GM18526 (cell line): ENCODE data around the gene TCOF1.

ENCODE experiments used
- POLR2A ChIP-seq: IDR thresholded peaks from 3 replicates; pipeline ENCODE4 v1.6.1; 2011; ENCODE audit not compliant: insufficient read length; ENCODE audit errors: extremely low read depth

The TCOF1 gene

DNA sequence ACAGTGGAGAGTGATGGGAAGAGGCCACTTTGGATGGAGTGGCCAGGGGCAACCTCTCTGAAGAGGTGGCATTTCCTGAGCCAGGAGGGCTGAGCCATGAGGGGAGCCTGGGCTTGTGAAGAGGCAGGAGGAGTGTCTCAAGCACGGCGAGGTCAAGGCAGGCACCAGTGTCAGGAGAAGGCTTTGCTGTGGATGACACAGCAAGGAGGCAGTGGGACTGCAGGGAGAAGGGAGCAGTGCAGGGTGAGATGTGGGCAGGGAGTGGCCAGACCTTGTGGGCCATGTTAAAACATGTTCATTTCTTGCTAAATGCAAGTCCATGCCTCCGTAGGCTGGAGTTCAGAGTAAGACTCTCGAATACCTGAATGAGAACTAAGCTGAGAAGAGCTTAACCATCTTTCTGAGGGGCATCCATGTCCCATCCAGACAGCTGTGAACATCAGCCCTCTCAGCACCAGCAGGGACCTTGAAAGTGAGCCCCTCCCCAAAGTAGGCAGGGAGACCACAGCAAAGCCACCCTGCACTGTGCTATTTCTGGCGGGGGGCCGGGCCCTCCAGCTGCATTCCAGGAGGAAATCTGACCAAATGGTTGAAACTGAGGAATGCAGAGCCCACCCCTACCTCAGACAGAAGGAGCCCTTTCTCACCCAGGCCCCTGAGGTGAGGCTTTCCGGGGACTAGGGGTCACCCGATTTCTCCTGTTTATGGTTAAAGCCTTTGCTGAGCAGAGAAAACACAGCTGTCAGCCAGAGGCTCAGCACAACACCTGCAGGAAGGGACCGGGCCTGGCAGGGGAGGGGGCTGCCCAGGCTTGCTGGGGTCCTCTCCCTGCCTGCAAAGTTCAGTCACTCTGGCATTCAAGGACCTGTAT, 38.6 kb upstream of the TCOF1 start:
- TF ChIP-seq POLR2A, result no peak

DNA sequence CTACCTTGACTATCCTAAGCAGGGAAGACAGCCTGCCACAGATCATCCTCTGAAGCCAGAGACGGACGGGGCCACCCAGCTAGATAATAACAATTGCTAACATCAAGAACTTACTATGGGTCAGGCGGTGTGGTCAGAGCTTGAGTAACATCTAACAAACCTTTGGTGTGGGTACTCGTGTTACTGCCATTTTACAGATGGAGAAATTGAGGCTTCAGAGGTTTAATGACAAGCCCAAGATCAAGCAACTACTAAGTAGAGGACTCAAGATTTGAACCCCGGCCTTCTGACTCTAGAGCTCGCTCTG, 38.1 kb upstream of the TCOF1 start:
- no peak for TF ChIP-seq POLR2A

DNA sequence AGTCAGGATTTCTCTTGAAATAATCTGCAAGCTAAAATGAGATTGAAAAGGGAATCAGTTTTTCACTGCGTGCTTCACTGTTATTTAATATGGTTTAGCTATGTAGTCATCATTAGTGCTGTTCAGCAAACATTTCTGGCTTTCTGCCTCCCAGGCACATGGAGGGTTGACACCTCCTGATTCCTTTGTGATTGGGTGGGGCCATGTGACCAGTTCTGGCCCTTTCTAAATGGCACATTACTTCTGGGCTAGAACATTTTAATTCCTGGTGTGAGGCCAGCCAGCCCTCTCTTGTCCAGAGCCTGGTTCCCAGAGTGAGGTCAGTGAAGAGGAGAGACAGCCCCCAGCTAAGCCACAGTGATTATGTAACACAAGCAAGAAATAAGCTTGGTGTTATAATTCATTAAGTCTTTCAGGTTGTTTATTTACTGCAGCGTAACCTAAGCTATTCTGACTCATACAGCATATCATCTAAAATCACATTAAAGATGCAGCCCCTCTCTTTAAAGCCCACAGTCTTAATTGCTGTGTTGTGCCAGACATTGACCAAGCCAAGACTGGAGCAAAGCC, 37.4 kb upstream of the TCOF1 start:
- no peak for TF ChIP-seq POLR2A

DNA sequence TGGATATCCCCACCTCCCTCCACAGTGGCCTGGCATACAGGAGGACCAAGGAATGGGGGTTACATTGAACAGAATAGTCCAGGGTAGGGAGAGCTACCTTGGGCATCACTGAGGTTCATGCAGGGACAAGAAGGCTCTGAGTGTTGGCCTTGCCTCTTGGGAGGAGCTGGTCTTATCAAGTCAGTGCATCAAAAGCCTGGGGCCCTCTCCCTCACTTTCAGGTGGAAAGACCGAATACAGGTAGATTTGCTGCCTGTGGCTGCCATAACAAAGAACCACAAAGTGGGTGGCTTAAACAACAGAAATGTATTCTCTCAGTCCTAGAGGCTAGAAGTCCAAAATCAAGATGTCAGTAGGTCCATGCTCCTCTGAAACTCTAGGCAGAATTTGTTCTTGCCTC, 36.3 kb upstream of the TCOF1 start:
- TF ChIP-seq POLR2A, result no peak

DNA sequence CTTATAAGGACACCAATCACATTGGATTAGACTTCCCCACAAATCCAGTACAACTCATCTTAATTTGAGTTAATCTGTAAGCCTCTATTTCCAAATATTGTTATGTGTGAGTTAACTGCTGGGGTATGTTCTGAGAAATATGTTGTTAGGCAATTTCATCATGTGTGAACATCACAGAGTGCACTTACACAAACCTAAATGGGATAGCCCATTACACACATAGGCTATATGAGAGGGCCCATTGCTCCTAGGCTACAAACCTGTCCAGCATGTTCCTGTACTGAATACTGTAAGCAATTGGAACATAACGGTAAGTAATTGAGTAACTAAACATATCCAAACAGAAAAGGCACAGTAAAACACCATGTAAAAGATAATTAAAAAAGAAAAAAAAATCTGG, 35.7 kb upstream of the TCOF1 start:
- TF ChIP-seq POLR2A, result no peak

DNA sequence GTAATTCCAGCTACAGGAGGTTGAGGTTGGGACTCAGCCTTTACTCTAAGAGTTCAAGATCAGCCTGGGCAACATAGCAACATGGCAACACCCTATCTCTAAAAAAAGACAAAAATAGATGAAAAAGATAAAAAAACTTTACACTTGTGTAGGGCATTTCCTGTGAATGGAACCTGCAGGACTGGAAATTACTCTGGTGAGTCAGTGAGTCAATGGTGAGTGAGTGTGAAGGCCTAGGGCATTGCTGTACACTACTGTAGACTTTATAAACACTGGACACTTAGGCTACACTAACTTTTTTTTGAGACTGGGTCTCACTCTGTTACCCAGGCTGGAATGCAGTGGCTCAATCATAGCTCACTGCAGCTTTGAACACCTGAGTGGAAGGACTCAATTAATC, 35.3 kb upstream of the TCOF1 start:
- no peak for TF ChIP-seq POLR2A

DNA sequence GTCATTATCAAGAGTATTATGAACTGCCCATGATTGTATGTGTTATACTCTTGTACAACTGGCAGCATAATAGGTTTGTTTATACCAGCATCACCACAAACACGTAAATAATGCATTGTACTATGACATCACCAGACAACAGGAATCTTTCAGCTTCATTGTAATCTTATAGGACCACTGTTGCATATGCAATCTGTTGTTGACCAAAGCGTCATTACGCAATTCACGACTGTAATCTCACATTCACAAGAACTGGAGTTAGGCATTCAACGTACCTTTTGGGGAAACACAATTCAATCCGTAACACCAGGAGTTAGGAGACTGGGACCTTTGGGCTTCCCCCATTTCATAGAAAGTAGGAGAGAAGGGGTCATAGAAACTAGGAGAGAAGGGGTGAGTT, 34.4 kb upstream of the TCOF1 start:
- TF ChIP-seq POLR2A, result no peak

DNA sequence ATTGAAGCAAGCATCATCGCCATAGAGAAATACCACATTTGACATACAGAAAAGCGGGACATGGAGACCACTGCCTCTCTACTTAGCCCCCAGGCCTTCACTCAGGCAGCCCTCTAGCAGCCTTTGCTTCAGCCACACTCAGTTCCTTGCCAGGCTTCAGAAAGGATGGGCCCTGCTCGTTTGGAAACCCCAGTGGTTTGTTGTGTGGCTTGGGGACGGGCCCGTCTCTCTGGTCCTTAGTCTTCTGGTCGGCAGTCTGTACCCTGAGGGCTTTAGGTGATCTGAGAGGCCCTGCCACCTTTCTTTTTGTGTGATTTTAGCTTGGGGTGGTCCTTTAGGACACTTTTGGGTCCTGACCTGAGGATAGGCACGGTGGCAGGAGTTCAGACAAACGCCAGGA, 33.7 kb upstream of the TCOF1 start:
- TF ChIP-seq POLR2A, result no peak

DNA sequence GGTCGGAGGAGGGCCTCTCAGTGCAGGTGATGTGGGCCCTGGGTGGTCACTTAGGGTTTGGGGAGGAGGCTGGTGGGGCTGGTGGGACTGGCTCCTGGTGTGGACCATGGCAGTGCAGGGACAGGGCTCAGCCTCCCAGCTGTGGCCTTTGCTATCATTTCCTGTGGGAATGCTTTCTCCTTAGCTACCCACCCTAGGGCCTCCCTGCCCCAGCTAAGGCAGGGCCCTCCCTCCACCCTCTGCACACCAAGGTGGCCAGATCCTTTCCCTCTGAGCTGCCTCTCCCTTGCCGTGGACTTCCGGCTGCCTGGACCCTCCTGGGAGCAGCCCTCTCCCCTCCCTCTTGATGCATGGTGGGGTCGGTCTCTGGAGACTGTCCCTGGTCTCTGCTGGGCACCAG, 32.1 kb upstream of the TCOF1 start:
- TF ChIP-seq POLR2A, result no peak

DNA sequence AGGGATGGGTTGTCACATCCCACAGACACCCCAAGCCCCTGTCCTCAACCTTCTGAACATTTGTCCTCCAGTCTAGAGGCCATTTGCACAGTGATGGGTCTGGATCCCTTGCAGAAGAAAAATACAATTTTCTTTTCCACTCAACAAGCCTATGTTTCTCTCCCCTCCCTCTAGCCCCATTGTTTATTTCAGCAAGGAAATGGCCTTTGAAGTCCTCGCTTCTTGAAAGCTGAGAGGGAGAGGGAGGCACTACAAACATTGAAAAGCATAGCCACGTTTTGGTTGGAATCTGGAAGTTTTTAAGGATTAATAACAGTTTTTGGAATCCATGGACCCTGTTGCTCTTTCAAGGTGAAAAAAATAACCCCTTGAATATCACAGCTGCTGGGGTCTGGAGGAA, 30.8 kb upstream of the TCOF1 start:
- TF ChIP-seq POLR2A, result no peak

DNA sequence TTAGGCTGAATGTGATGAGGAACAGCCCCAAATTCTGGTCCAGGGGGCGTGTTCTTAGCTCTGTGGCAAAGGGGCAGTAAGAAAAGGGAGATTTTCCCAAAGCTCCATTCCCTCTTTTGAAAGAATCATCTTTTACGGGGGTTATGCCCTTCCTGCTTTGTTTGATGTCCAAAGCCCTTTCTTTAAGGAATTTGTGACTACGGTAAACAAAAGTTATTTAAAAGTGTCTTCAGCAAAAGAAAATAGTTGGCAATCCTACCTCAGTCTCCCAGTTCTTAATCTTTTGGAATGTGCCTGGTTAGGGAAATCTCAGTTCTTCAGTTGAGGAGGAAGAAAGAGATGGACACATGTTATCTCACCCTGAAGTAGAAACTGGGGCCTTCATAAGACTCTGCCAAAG, 30.4 kb upstream of the TCOF1 start:
- TF ChIP-seq POLR2A, result no peak

DNA sequence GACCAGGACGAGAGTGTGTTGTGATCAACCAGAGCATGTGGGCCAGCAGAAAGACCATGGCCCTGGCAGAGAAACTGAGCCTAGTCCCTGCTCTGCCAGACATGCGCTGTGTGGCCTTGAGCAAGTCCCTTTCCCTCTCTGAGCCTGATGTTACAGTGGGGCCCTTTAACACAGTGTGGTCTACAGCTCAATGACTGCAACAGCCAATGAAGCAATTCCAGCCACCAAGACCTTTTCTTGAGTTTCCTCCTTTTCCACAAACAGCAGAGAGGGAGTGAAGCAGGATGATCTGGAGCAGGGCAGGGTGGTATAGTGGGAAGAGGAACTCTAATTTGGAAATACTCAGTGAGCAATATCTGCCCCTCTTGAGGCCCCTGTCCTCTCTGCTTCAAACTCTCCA, 29.0 kb upstream of the TCOF1 start:
- no peak for TF ChIP-seq POLR2A

DNA sequence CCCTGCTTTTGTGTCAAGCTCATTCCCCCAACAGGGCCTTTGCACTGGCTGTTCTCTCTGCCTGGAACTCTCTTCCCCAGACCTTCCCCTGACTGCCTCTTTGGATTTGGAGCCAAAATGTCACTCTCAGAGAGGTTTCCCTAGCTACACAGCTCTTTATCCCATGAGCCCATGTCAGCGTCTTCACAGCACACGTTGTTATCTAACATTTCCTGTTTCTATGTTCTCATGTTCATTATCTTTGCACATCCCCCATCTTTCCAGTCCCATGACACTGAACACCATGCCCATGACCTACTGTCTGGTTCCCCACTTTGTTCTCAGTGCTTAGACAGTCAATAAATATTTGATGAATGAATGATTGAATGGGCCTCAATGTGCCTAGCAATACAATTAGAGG, 28.5 kb upstream of the TCOF1 start:
- no peak for TF ChIP-seq POLR2A

DNA sequence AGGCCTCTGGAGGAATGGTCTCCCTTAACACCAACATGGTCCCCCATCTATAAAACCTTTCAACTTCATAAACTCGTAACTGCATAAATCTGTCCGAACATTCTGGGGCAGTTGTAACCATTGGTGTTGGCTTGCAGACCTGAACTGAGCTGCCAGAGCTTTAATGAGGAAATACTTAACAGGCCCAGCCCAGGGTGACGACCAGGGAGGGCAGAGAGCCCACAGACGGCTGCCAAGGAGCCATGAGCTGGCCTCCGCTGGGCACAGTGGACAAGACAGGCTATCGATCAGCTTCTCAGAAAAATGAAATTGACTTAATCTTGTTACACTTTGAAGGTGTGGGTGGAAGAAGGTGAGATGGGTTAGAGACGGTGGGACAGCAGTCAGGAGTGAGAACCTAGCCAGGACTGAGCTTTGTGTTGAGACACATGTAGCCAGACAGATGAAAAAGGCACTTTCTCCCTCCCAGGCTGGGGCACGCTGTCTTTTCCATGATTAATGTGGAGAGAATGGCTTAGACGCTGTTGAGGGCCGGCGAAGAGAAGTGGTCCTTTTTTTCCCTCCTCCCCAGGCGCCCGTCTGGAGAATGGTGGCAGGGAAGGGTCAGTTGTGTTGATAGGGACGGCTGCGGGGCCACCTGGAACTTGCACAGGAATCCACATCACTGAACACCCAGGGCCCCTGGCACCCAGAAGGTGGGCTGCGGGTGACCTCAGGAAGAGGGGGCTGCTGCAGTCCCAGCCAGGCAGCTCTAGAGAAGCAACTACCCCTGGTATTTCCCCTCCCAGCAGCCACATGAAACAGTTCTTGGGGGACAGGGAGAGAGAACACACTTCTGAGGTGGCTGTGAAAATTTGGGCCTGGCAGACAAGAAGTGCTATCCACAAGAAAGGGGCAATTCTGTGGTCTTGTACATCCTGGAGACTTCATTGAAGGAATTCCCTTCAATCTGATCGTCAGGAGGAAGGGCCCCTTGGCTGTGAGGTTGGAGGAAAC, 27.3 kb upstream of the TCOF1 start:
- no peak for TF ChIP-seq POLR2A

DNA sequence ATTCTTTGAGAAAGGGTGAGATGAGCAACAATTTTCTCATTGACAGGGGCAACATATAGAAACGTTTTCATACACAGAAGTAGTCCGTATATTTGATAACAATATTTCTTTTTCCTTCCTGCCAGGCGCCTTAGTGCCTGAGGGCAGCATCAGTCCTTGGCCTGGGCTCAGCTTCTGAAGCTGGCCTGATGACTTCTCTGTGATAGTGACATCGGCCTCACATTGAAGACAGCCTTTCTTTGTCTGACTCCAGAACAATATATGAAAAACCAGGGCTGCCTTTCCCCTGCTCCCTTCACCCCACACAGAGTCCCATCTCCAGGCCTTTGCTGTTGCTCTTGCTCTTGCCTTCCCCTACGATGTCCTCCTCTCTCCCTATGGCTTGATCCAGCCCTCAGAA, 24.1 kb upstream of the TCOF1 start:
- no peak for TF ChIP-seq POLR2A

DNA sequence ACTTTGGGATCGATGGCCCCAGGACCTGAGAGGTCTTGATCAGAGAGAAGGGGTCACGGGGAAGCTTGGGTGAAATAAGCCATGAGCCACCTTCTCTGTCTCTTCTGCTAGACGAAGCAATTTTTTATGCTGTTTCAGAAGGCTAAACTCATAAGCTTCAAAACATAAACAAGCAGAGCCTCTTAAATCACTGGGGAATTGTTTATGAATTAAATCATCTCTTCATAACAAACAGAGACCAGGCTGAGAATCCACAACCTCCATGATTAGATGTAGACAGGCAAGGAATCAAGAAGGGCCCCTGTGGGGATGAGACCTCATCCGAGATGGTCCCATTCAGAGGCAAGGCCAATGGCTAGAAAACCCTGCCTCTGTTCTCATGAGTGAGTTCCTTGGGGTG, 21.7 kb upstream of the TCOF1 start:
- no peak for TF ChIP-seq POLR2A

DNA sequence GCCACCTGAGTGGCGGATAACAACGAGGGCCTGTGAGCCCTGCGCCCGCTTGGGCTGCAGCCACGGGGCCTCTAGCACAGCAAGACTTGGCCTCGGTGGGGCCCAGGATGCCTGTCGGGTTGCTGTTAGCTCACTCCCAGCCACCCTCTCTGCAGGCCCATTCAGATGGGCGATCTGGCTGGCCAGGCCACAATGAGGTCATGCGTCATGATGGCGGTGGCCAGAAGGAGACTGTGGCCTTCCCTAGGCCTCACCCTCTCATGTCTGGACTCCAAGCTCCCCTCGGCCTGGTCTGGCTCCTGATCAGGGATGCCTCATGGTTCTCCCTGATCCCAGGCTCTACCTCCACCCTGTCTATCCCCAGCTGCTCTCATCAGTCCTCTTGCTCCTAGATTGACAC, 19.0 kb upstream of the TCOF1 start:
- TF ChIP-seq POLR2A, result no peak

DNA sequence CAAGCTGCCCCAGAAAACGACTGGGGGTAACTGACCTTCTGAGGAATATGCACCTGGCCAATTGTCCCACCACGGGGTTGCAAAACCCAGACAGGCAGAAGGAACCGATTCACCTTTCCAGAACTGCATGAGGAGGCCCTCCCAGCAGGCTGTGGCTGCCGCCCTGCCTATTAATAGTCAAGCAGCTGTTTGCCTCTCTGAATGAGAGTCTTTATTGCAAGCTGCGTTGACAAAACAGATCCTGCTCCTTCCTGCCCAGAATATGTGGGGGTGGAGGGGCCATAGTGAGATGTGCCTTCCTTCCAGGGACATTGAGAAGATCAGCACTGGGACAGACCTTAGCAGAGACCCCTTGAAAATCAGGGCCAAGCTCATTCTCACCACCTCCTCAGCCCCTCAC, 18.3 kb upstream of the TCOF1 start:
- no peak for TF ChIP-seq POLR2A
